WTC11 (cell line): ENCODE measurements around the gene ZDHHC14. TPM values are rescaled to one million over a fixed set of nuclear protein-coding genes. Genes with fewer than 3 reads are reported as not detected.
"Not testable (repeated sequence)": the region's sequence is repeated elsewhere in the genome, so short reads cannot be mapped to it uniquely, and the experiment has no call there.

Experiments
- ATAC-seq: fragments of 200-7000 bp; cut with Tn5 transposase; 2 replicates; pipeline ENCODE4 v1.10.0; 2021; ENCODE audit warnings: mild to moderate bottlenecking, moderate library complexity
- CTCF ChIA-PET: fragments of 300-600 bp; sonication (Branson Sonifier 250); formaldehyde crosslinking; loops from one replicate; lab custom pipeline; 2021; ENCODE audit warnings: antibody characterized with exemption; lab: Charles Lee
- POLR2A ChIA-PET: fragments of 350-600 bp; sonication (Branson Sonifier 250); formaldehyde crosslinking; loops from one replicate; lab custom pipeline; 2021; ENCODE audit warnings: antibody characterized with exemption; lab: Charles Lee
- DNase-seq: peaks from one replicate; pipeline ENCODE4 v3.0.0; 2021; ENCODE audit warnings: low spot score
- H3K27ac Mint-ChIP-seq: 2 replicates; pipeline ENCODE4 v1.8.0; 2021; ENCODE audit warnings: mixed read lengths
- H3K27me3 Mint-ChIP-seq: 2 replicates; pipeline ENCODE4 v1.8.0; 2021; ENCODE audit warnings: low read depth, mild to moderate bottlenecking, moderate library complexity, mixed read lengths
- H3K36me3 Mint-ChIP-seq: 2 replicates; pipeline ENCODE4 v1.8.0; 2021; ENCODE audit warnings: mixed read lengths
- H3K4me1 Mint-ChIP-seq: 2 replicates; pipeline ENCODE4 v1.8.0; 2022; ENCODE audit warnings: mixed read lengths
- H3K4me3 Mint-ChIP-seq: 2 replicates; pipeline ENCODE4 v1.8.0; 2021; ENCODE audit warnings: mild to moderate bottlenecking, moderate library complexity, mixed read lengths
- H3K9me3 Mint-ChIP-seq: 2 replicates; pipeline ENCODE4 v1.8.0; 2021; ENCODE audit warnings: mixed read lengths
- CREB1 ChIP-seq: sonication (generic); formaldehyde crosslinking; IDR thresholded peaks from 2 replicates; pipeline ENCODE4 v1.8.0; 2023; ENCODE audit warnings: mild to moderate bottlenecking, missing genetic modification reagents
- FOXP1 ChIP-seq: sonication (generic); formaldehyde crosslinking; IDR thresholded peaks from 2 replicates; pipeline ENCODE4 v1.8.0; 2022; ENCODE audit warnings: missing genetic modification reagents, mild to moderate bottlenecking, moderate library complexity, borderline replicate concordance
- FOXP4 ChIP-seq: sonication (generic); formaldehyde crosslinking; IDR thresholded peaks from 2 replicates; pipeline ENCODE4 v1.8.0; 2022; ENCODE audit warnings: mild to moderate bottlenecking, missing genetic modification reagents
- GTF2I ChIP-seq: fragments of 250-450 bp; sonication (Bioruptor Pico); conservative IDR thresholded peaks from 2 replicates; pipeline ENCODE4 v1.4.0; 2021; ENCODE audit warnings: mild to moderate bottlenecking
- IRF2 ChIP-seq: sonication (generic); formaldehyde crosslinking; IDR thresholded peaks from 2 replicates; pipeline ENCODE4 v1.8.0; 2022; ENCODE audit warnings: low read depth, missing genetic modification reagents, borderline replicate concordance
- JAZF1 ChIP-seq: fragments of 250-450 bp; sonication (Bioruptor Pico); IDR thresholded peaks from 2 replicates; pipeline ENCODE4 v1.9.0; 2021; ENCODE audit warnings: moderate library complexity, mild to moderate bottlenecking, inconsistent platforms
- PREB ChIP-seq: sonication (generic); formaldehyde crosslinking; IDR thresholded peaks from 2 replicates; pipeline ENCODE4 v1.8.1; 2022; ENCODE audit warnings: mild to moderate bottlenecking, missing genetic modification reagents, moderate library complexity, borderline replicate concordance
- RORB ChIP-seq: fragments of 250-450 bp; sonication (Bioruptor Pico); IDR thresholded peaks from 2 replicates; pipeline ENCODE4 v1.9.0; 2021; ENCODE audit warnings: mild to moderate bottlenecking
- SMAD3 ChIP-seq: sonication (generic); formaldehyde crosslinking; IDR thresholded peaks from 2 replicates; pipeline ENCODE4 v1.8.0; 2022; ENCODE audit warnings: missing genetic modification reagents, mild to moderate bottlenecking, borderline replicate concordance
- TCF7 ChIP-seq: sonication (generic); formaldehyde crosslinking; IDR thresholded peaks from 2 replicates; pipeline ENCODE4 v1.8.0; 2022; ENCODE audit warnings: mild to moderate bottlenecking, low read depth, missing genetic modification reagents, moderate library complexity
- ZNF138 ChIP-seq: sonication (generic); formaldehyde crosslinking; conservative IDR thresholded peaks from 2 replicates; pipeline ENCODE4 v1.8.1; 2022; ENCODE audit warnings: mild to moderate bottlenecking, moderate library complexity, missing genetic modification reagents
- ZNF396 ChIP-seq: fragments of 250-450 bp; sonication (Bioruptor Pico); IDR thresholded peaks from 2 replicates; pipeline ENCODE4 v1.8.0; 2021; ENCODE audit warnings: mild to moderate bottlenecking, moderate library complexity, borderline replicate concordance
- ZNF423 ChIP-seq: fragments of 250-450 bp; sonication (Bioruptor Pico); IDR thresholded peaks from 2 replicates; pipeline ENCODE4 v2.1.2; 2022; ENCODE audit warnings: mild to moderate bottlenecking, moderate library complexity
- total RNA-seq: library from RNA; stranded (reverse); gene quantifications from 3 replicates; pipeline ENCODE4 v1.2.3, GENCODE V29; 2021
- TF ChIP-seq, protein P1 (sequence below): fragments of 200-600 bp; IDR thresholded peaks from 2 replicates; pipeline ENCODE4 v1.8.0; 2022; ENCODE audit warnings: antibody characterized with exemption
- TF ChIP-seq, protein P2 (sequence below): fragments of 250-450 bp; sonication (Bioruptor Pico); conservative IDR thresholded peaks from 2 replicates; pipeline ENCODE4 v1.9.0; 2021; ENCODE audit warnings: mild to moderate bottlenecking
- TF ChIP-seq, protein P3 (sequence below): sonication (generic); formaldehyde crosslinking; IDR thresholded peaks from 2 replicates; pipeline ENCODE4 v1.8.1; 2022; ENCODE audit warnings: low read depth, mild to moderate bottlenecking, moderate library complexity, missing genetic modification reagents, borderline replicate concordance
- TF ChIP-seq, protein P4 (sequence below): sonication (generic); formaldehyde crosslinking; IDR thresholded peaks from 2 replicates; pipeline ENCODE4 v1.8.0; 2023; ENCODE audit warnings: mild to moderate bottlenecking, missing genetic modification reagents

The ZDHHC14 gene
- total RNA-seq, 1 experiment from 2014 or later: 6.6 TPM

DNA sequence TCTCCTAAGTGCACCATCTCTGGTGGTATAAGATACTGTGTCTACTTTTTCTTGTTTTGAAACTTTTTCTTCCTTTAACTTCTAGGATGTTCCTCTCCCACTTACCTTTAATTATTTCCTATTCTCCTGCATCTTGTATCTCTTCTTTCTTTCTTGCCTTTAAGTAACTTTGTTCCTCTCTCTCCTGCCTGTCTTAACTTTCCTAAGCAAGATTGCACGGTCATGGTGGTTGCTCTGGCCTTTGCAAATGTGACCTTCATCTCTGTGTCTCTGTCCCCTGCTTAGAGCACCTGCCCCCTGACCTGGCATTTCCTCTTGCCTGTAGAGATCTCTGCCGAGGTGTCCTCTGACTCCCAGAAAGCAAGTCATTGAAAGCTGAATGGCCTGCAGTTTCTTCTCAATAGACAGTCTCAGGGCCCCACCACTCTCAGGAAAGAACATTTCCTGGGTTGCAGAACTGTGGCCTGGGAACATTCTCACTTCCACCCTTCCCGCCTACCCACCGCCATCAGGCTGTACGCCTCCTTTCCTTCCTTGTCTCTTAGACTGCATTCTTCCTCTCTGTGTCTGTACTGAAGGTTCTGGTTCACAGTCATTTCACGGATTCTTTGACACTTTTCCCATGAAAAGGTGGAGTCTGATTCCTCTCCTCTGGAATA lies 12.8 kb downstream of the ZDHHC14 start:
- peaks cover 25% of the 10 kb centered on the region for H3K9me3 Mint-ChIP-seq
- ATAC-seq (no peak), DNase-seq (no peak)
- H3K27ac Mint-ChIP-seq: peak overlapping the region; percentile 15
- H3K27me3 Mint-ChIP-seq: no peaks in the 10 kb centered on the region; the same call in 1 of the 2 replicates
- no peak overlapping the region for H3K4me3 Mint-ChIP-seq
- ChIA-PET POLR2A (interaction anchor here (0.5 to 1.0 kb wide), 2 partner anchors 27 to 138 kb away, joined by 3 to 4 read pairs; no protein-coding TSS in a partner anchor), CTCF (no interaction called here)
- H3K4me1 Mint-ChIP-seq: peaks cover 30% of the 10 kb centered on the region
- peaks cover 27% of the 10 kb centered on the region for H3K36me3 Mint-ChIP-seq
- TF ChIP-seq TCF7 (CRISPR knock-in tag) (no peak), SMAD3 (CRISPR knock-in tag) (no peak), CREB1 (CRISPR knock-in tag) (no peak), FOXP4 (no peak), PREB (no peak), JAZF1 (no peak), RORB (CRISPR knock-in tag) (no peak), ZNF423 (no peak), FOXP1 (no peak)
- TF ChIP-seq, protein P1, sequence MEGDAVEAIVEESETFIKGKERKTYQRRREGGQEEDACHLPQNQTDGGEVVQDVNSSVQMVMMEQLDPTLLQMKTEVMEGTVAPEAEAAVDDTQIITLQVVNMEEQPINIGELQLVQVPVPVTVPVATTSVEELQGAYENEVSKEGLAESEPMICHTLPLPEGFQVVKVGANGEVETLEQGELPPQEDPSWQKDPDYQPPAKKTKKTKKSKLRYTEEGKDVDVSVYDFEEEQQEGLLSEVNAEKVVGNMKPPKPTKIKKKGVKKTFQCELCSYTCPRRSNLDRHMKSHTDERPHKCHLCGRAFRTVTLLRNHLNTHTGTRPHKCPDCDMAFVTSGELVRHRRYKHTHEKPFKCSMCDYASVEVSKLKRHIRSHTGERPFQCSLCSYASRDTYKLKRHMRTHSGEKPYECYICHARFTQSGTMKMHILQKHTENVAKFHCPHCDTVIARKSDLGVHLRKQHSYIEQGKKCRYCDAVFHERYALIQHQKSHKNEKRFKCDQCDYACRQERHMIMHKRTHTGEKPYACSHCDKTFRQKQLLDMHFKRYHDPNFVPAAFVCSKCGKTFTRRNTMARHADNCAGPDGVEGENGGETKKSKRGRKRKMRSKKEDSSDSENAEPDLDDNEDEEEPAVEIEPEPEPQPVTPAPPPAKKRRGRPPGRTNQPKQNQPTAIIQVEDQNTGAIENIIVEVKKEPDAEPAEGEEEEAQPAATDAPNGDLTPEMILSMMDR: no peak
- TF ChIP-seq, protein P2, sequence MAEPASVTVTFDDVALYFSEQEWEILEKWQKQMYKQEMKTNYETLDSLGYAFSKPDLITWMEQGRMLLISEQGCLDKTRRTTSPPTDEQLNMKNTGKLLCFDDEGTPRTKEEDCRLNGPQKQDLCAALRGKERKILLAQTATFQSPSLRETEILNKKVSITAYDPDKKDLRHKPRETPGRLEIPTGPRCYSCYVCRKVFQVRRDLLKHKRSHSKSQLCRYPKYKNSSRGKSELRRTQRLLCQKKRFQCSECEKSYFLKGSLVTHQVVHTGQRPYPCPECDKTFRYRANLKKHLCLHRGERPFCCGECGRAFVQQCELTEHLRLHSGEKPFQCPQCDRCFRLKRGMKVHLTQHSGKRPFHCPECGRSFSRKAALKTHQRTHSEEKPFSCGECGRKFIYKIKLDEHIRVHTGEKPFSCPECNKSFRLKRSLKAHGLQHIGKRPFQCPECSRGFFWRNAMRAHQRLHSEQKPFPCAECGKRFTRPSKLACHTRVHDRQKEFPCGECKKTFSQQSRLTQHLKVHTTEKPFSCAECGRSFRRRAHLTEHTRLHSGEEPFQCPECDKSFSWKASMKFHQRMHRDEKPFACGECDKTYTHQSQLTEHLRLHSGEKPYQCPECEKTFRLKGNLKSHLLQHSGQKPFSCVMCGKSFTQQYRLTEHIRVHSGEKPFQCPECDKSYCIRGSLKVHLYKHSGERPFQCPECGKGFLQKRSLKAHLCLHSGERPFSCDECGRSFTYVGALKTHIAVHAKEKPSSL (CRISPR knock-in tag): no peak
- TF ChIP-seq, protein P3, sequence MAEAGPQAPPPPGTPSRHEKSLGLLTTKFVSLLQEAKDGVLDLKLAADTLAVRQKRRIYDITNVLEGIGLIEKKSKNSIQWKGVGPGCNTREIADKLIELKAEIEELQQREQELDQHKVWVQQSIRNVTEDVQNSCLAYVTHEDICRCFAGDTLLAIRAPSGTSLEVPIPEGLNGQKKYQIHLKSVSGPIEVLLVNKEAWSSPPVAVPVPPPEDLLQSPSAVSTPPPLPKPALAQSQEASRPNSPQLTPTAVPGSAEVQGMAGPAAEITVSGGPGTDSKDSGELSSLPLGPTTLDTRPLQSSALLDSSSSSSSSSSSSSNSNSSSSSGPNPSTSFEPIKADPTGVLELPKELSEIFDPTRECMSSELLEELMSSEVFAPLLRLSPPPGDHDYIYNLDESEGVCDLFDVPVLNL (CRISPR knock-in tag): no peak

GRCh38 chr6:157395199-157395598 lies 14.2 kb downstream of the ZDHHC14 start:
- DNase-seq, CTCF ChIA-PET, H3K27ac Mint-ChIP-seq, H3K27me3 Mint-ChIP-seq, H3K4me3 Mint-ChIP-seq, ATAC-seq: not testable (repeated sequence)
- Mint-ChIP-seq H3K36me3 (peaks cover 19% of the 10 kb centered on the region), H3K9me3 (peaks cover 21% of the 10 kb centered on the region), H3K4me1 (peaks cover 32% of the 10 kb centered on the region)
- POLR2A ChIA-PET: interaction anchor here (0.6 to 0.8 kb wide), 2 partner anchors 21 to 423 kb away, joined by 3 to 8 read pairs; no protein-coding TSS in a partner anchor

GRCh38 chr6:157396026-157396425 lies 15.0 kb downstream of the ZDHHC14 start:
- Mint-ChIP-seq H3K27me3 (no peaks in the 10 kb centered on the region), H3K9me3 (peaks cover 13% of the 10 kb centered on the region), H3K4me3 (no peak overlapping the region), H3K27ac (no peak overlapping the region), H3K36me3 (peaks cover 11% of the 10 kb centered on the region), H3K4me1 (peaks cover 38% of the 10 kb centered on the region)
- ATAC-seq (no peak), DNase-seq (no peak)
- CTCF ChIA-PET: no interaction called here
- TF ChIP-seq ZNF138 (CRISPR knock-in tag) (no peak), ZNF396 (CRISPR knock-in tag) (no peak), GTF2I (CRISPR knock-in tag) (no peak), IRF2 (no peak)
- TF ChIP-seq, protein P4, sequence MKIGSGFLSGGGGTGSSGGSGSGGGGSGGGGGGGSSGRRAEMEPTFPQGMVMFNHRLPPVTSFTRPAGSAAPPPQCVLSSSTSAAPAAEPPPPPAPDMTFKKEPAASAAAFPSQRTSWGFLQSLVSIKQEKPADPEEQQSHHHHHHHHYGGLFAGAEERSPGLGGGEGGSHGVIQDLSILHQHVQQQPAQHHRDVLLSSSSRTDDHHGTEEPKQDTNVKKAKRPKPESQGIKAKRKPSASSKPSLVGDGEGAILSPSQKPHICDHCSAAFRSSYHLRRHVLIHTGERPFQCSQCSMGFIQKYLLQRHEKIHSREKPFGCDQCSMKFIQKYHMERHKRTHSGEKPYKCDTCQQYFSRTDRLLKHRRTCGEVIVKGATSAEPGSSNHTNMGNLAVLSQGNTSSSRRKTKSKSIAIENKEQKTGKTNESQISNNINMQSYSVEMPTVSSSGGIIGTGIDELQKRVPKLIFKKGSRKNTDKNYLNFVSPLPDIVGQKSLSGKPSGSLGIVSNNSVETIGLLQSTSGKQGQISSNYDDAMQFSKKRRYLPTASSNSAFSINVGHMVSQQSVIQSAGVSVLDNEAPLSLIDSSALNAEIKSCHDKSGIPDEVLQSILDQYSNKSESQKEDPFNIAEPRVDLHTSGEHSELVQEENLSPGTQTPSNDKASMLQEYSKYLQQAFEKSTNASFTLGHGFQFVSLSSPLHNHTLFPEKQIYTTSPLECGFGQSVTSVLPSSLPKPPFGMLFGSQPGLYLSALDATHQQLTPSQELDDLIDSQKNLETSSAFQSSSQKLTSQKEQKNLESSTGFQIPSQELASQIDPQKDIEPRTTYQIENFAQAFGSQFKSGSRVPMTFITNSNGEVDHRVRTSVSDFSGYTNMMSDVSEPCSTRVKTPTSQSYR (CRISPR knock-in tag): no peak
- TF ChIP-seq, protein P2 (CRISPR knock-in tag): no peak
- POLR2A ChIA-PET: interaction anchor here (0.8 kb wide), 1 partner anchor 22 kb away, joined by 8 read pairs; no protein-coding TSS in a partner anchor
